Neuronal stem cell (in vitro differentiated cells): ENCODE results near the gene MAFG.
A peak's percentile ranks its signal among the peaks of the same experiment; 100 is the strongest.

Source experiments
- DNase-seq: peaks from one replicate; pipeline ENCODE4 v3.0.0-alpha.2; 2013; ENCODE audit warnings: low spot score
- H2AFZ ChIP-seq: one replicate; pipeline ENCODE4 v1.6.1; 2013; ENCODE audit warnings: mild to moderate bottlenecking, low read length, inconsistent platforms
- H2AK5ac ChIP-seq: 2 replicates; pipeline ENCODE4 v1.6.1; 2013; ENCODE audit warnings: low read depth, mild to moderate bottlenecking, inconsistent platforms, low read length, moderate library complexity, mixed read lengths
- H2BK120ac ChIP-seq: 2 replicates; pipeline ENCODE4 v1.6.1; 2013; ENCODE audit warnings: low read depth, mild to moderate bottlenecking, inconsistent platforms, low read length, moderate library complexity, mixed read lengths
- H2BK12ac ChIP-seq: one replicate; pipeline ENCODE4 v1.6.1; 2013; ENCODE audit warnings: low read length, inconsistent platforms
- H2BK15ac ChIP-seq: 2 replicates; pipeline ENCODE4 v1.6.1; 2013; ENCODE audit warnings: mild to moderate bottlenecking, low read length, inconsistent platforms, mixed read lengths
- H2BK5ac ChIP-seq: one replicate; pipeline ENCODE4 v1.6.1; 2013; ENCODE audit warnings: inconsistent platforms, mild to moderate bottlenecking, low read length, moderate library complexity
- H3K14ac ChIP-seq: one replicate; pipeline ENCODE4 v1.6.1; 2013; ENCODE audit warnings: low read length, inconsistent platforms
- H3K18ac ChIP-seq: 2 replicates; pipeline ENCODE4 v1.6.1; 2013; ENCODE audit warnings: low read length, inconsistent platforms
- H3K23ac ChIP-seq: 2 replicates; pipeline ENCODE4 v1.6.1; 2013; ENCODE audit warnings: low read depth, mild to moderate bottlenecking, mixed read lengths, low read length, inconsistent platforms; ENCODE audit not compliant: poor library complexity
- H3K27ac ChIP-seq: replicated peaks from 3 replicates; pipeline ENCODE4 v1.5.1; 2013; ENCODE audit warnings: low read length, inconsistent platforms
- H3K27me3 ChIP-seq, 3 experiments: 2 replicates each; pipeline ENCODE4 v1.6.1; 2013; ENCODE audit warnings: low read length in 3 of 3, mild to moderate bottlenecking in 2 of 3, inconsistent platforms in 1 of 3, low read depth in 1 of 3, mixed read lengths in 1 of 3, moderate library complexity in 1 of 3; ENCODE audit not compliant: control insufficient read depth in 3 of 3, insufficient read depth in 3 of 3
- H3K36me3 ChIP-seq, 2 donors: replicated peaks in 1 of 2; 2 replicates each; pipeline ENCODE4 v1.6.1; 2013; ENCODE audit warnings: low read length in 2 of 2; ENCODE audit not compliant: control insufficient read depth in 2 of 2, insufficient read depth in 2 of 2
- H3K4ac ChIP-seq: 2 replicates; pipeline ENCODE4 v1.6.1; 2013; ENCODE audit warnings: inconsistent platforms, mild to moderate bottlenecking, low read length, moderate library complexity
- H3K4me1 ChIP-seq, 2 donors: 1 replicate in 1 of 2; 2 replicates in 1 of 2; pipeline ENCODE4 v1.6.1; 2013; ENCODE audit warnings: low read length in 2 of 2, low read depth in 1 of 2; ENCODE audit not compliant: control insufficient read depth in 2 of 2, insufficient read depth in 1 of 2
- H3K4me2 ChIP-seq: one replicate; pipeline ENCODE4 v1.6.1; 2013; ENCODE audit warnings: mild to moderate bottlenecking, low read length, inconsistent platforms; ENCODE audit not compliant: insufficient read depth, poor library complexity, severe bottlenecking
- H3K4me3 ChIP-seq, 2 donors: 2 replicates each; pipeline ENCODE4 v1.5.1; 2013; ENCODE audit warnings: low read length in 2 of 2, mild to moderate bottlenecking in 2 of 2, inconsistent platforms in 1 of 2, moderate library complexity in 1 of 2
- H3K79me1 ChIP-seq: one replicate; pipeline ENCODE4 v1.6.1; 2013; ENCODE audit warnings: low read depth, mild to moderate bottlenecking, inconsistent platforms, low read length, moderate library complexity
- H3K9ac ChIP-seq: one replicate; pipeline ENCODE4 v1.6.1; 2013; ENCODE audit warnings: mild to moderate bottlenecking, low read depth, low read length, inconsistent platforms; ENCODE audit not compliant: poor library complexity
- H3K9me3 ChIP-seq, 2 donors: replicated peaks in 1 of 2; 2 replicates each; pipeline versions ENCODE3 to v1.6.1; 2013; ENCODE audit warnings: low read length in 2 of 2, mild to moderate bottlenecking in 2 of 2, inconsistent platforms in 1 of 2, low read depth in 1 of 2, mixed read lengths in 1 of 2, moderate library complexity in 1 of 2; ENCODE audit not compliant: control insufficient read depth in 2 of 2, insufficient read depth in 1 of 2
- H4K8ac ChIP-seq: one replicate; pipeline ENCODE4 v1.6.1; 2013; ENCODE audit warnings: low read depth, mild to moderate bottlenecking, inconsistent platforms, low read length, moderate library complexity
- H4K91ac ChIP-seq: one replicate; pipeline ENCODE4 v1.6.1; 2013; ENCODE audit warnings: low read length, low read depth, mild to moderate bottlenecking, inconsistent platforms; ENCODE audit not compliant: poor library complexity
- WGBS, 2 donors: extraction: QIAGEN DNeasy Blood & Tissue Kit; methylation state at CpG; one replicate each; pipeline ENCODE4 v1.1.7; 2013; ENCODE audit warnings: missing lambda C conversion rate in 2 of 2, mixed read lengths in 1 of 2; ENCODE audit not compliant: insufficient read length in 2 of 2, insufficient replicate concordance in 1 of 2; ENCODE audit errors: extremely low coverage in 2 of 2; 5-methylcytosine and 5-hydroxymethylcytosine counted together

Gene MAFG

GRCh38 chr17:81903415-81903831 lies 24.1 kb downstream of the MAFG start:
- H2AFZ ChIP-seq, result no peak overlapping the region
- H2BK120ac ChIP-seq, result no peak overlapping the region
- no peak overlapping the region for H4K8ac ChIP-seq
- H3K36me3 ChIP-seq, result peaks cover 31 to 81% of the 10 kb centered on the region in 2 donors
- peaks cover 0 to 25% (median 4%) of the 10 kb centered on the region in 3 experiments for H3K27me3 ChIP-seq
- peak overlapping the region; percentile 81 for H2AK5ac ChIP-seq
- H2BK12ac ChIP-seq, result peak overlapping the region; percentile 22
- no peak overlapping the region for H3K9ac ChIP-seq
- H2BK15ac ChIP-seq, result no peak overlapping the region
- H3K79me1 ChIP-seq, result peaks cover 10% of the 10 kb centered on the region
- no peak overlapping the region for H3K4me3 ChIP-seq
- no peak overlapping the region for H4K91ac ChIP-seq
- no CpG with 5 or more reads among the region's 10 CpGs for WGBS, 2 donors
- no peaks in the 10 kb centered on the region for H3K9me3 ChIP-seq
- H3K4me2 ChIP-seq, result no peak overlapping the region
- H3K27ac ChIP-seq, result no peak overlapping the region
- no peak for DNase-seq
- no peak overlapping the region for H3K14ac ChIP-seq
- H3K18ac ChIP-seq, result no peak overlapping the region
- H3K4me1 ChIP-seq, result peaks cover 0 to 5% of the 10 kb centered on the region in 2 donors
- peak overlapping the region; percentile 80 for H3K23ac ChIP-seq
- H3K4ac ChIP-seq, result no peak overlapping the region
- H2BK5ac ChIP-seq, result no peak overlapping the region

GRCh38 chr17:81902653-81903414 lies 24.7 kb downstream of the MAFG start:
- Histone ChIP-seq H3K36me3 (peaks cover 35 to 81% of the 10 kb centered on the region in 2 donors), H3K4me1 (peaks cover 0 to 5% of the 10 kb centered on the region in 2 donors), H3K4me3 (no peak overlapping the region), H2AFZ (no peak overlapping the region), H2BK5ac (peak overlapping the region; percentile 39), H2AK5ac (peak overlapping the region; percentile 81), H4K91ac (no peak overlapping the region), H3K9ac (peak overlapping the region; percentile 70), H2BK12ac (peak overlapping the region; percentile 6), H3K27me3 (peaks cover 0 to 25% (median 4%) of the 10 kb centered on the region in 3 experiments), H3K23ac (peak overlapping the region; percentile 96), H3K18ac (peak overlapping the region; percentile 76), H3K14ac (peak overlapping the region; percentile 84), H3K4me2 (peak overlapping the region; percentile 73), H2BK120ac (peak overlapping the region; percentile 76), H3K79me1 (peaks cover 8% of the 10 kb centered on the region), H3K4ac (no peak overlapping the region), H4K8ac (peak overlapping the region; percentile 65), H3K9me3 (no peaks in the 10 kb centered on the region), H2BK15ac (no peak overlapping the region), H3K27ac (no peak overlapping the region)
- WGBS, 2 donors, result no CpG with 5 or more reads among the region's 47 CpGs
- no peak for DNase-seq

- no peaks in the 10 kb centered on the region for H3K9me3 ChIP-seq
- H2BK12ac ChIP-seq, result peak within 1 kb of the TSS; percentile 46
- peaks cover 33 to 81% of the 10 kb centered on the region in 2 donors for H3K36me3 ChIP-seq
- peak within 1 kb of the TSS; percentile 49 for H2BK15ac ChIP-seq
- H2AFZ ChIP-seq, result no peak within 1 kb of the TSS
- peak within 1 kb of the TSS; percentile 85 for H3K18ac ChIP-seq
- peak within 1 kb of the TSS; percentile 39 for H2BK5ac ChIP-seq
- H4K8ac ChIP-seq, result peak within 1 kb of the TSS; percentile 65
- H2BK120ac ChIP-seq, result peak within 1 kb of the TSS; percentile 76
- peak within 1 kb of the TSS; percentile 23 for H3K4ac ChIP-seq
- H3K4me1 ChIP-seq, result peaks cover 0 to 5% of the 10 kb centered on the region in 2 donors
- DNase-seq, result no peak
- no peak within 1 kb of the TSS for H4K91ac ChIP-seq
- peak within 1 kb of the TSS; percentile 73 for H3K4me2 ChIP-seq
- peak within 1 kb of the TSS; percentile 96 for H3K23ac ChIP-seq
- peaks cover 0 to 25% (median 4%) of the 10 kb centered on the region in 3 experiments for H3K27me3 ChIP-seq
- peak within 1 kb of the TSS in 1 of 2 donors; percentile 74 for H3K4me3 ChIP-seq
- peak within 1 kb of the TSS; percentile 84 for H3K14ac ChIP-seq
- peak within 1 kb of the TSS; percentile 81 for H2AK5ac ChIP-seq
- H3K79me1 ChIP-seq, result peaks cover 5% of the 10 kb centered on the region
- no peak within 1 kb of the TSS for H3K27ac ChIP-seq
- no CpG with 5 or more reads among the region's 79 CpGs for WGBS, 2 donors
- H3K9ac ChIP-seq, result peak within 1 kb of the TSS; percentile 88
These were observed 25.4 kb downstream of the MAFG start, which contains the start of gene NPB for GRCh38 chr17:81902023-81902652. Gene NPB, plus strand, starts transcription at chr17:81902238. Its CDS starts 40 bp downstream, at chr17:81902278.
